GM18502 (cell line): ENCODE measurements around the gene GBP7.
"Not testable (repeated sequence)": the region's sequence is repeated elsewhere in the genome, so short reads cannot be mapped to it uniquely, and the experiment has no call there.

ENCODE experiments used
- ATAC-seq: cut with Tn5 transposase; IDR thresholded peaks from one replicate; pipeline ENCODE4 v1.9.1; 2021; ENCODE audit warnings: mild to moderate bottlenecking; ENCODE audit not compliant: unreplicated experiment, poor library complexity

Gene GBP7

DNA sequence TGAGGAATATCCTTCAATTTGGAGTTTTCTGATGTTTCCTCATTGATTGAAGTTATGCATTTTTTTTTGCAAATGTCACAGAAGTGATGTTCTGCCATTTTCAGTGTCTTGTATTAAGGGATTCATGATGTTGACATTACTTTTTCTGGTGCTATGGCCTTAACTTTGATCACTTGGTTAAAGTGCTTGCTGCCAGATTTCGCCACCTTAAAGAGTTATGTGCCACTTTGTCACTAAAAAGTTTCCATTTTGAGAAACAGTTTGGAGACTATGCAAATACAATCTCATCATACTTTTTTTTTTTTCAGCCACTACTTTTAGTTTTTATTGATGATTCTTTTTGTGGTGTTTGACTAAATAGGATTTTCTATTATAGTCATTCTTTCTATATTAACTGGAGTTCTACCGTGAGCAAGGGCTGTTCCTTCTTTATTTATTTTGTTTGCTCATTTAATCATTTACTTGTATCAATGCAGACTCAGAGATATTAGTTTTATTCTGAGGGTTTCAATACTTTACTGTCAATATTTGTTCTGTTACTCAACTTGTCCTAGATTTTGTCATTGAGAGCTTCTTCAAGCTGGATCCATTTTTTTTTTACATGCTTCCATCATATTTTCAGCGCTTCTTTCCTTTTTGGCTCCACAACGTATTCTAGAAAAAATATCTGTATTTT is 3.2 kb downstream of the GBP7 start:
- ATAC-seq = no peak

GRCh38 chr1:89171067-89171438 is 4.8 kb downstream of the GBP7 start:
- ATAC-seq = no peak

DNA sequence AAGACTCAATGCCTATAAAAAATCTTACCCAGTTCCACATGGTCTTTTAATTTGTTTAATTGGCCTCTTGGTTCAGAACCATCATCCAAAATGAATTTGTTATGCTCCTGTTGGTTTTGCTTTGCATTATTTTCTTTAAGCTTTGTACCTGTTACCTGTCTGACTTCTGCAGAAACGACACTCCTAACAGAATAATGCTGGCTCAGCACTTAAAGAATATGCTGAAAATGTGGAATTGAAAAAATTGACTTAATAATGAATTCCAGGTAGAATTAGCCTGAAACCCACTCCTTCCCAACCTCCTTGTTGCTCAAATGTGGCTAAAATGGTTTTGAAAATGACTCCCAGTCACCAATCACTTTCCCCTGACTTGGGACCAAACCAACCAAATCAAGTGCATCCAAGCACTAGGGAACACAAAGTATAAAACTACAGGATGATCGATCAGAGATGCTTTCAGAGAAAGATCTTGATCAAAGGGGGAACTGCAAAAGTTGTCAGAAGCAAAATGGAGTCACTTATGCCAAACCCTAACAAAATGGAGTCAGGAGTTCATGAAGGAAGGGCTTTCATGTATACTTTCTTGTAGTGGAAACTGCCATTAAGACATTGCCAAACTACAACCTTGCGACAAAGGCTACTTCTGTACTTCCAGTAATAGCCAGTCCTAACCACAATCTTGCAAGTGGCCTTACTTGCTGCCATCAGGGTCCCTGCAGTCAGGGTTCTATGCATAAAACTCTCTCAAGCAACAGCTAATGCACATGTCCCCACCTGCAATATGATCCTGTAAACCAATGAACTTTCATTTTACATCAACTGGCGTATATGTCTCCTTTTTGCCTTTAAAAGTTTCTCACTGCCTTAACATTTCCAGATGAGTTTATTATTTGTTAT is 5.4 kb downstream of the GBP7 start:
- no peak for ATAC-seq

DNA sequence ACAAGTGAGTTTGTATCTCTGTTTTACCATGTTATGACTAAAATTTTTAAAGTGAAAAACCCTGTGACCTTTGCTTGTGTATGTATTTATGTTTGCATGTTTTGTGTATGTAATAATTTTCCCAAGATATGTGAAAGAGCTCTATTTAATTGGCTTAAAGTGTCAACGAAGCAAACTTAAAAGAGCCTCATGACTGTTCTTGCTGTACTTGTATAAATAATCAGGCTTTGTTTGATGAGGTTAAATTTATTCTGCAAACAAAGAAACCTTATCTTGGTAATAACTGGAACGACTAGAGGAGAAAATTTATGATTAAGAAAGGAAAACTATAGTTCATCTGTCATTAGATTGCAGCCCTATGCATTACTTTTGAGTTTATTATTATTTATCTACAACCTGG is 6.6 kb downstream of the GBP7 start:
- no peak for ATAC-seq

DNA sequence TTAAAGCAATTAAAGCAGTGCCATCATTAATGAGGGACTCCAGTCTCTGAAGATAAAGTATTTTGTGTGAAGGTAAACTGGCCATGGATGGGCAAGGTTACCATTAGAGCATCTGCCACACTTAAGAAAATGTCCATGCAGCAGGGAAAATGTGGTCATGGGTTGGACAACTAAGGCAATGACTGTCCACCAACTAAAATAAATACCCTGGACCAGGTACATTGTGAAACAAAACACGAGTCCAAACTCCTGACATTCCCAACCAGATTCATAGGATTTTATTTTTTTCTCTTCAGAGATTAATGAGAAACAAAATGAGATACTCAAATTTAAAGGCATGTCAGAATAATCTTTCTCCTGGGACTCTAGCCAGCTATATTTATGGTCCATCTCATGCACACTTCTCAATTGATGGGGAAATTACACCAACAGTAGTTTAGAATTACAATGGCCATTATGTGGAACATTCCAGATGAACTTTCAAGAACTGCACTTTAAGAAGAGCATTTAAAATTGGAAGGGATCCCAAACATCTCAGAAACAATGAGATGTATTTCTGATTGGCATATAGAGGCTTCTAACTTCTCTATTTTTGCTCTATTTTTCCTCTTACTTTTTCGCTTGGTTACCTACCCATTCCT is 8.1 kb downstream of the GBP7 start:
- no peak for ATAC-seq

DNA sequence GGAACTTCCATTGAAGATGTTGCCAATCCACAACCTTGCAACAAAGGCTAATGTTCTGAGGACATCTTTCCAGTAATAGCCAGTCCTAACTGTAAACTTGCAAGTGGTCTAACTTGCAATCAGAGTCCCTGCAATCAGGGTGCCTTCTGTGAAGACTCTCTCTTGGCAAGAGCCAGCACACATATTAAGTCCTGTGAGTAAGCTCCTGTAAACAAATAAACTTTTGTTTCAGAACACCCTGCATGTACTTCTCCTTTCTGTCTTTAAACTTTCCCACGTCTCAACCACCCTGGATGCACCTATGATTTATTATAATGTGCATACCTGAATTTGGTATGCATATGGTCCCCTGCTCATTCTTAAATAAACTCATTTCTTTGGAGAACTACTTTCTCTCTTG is 9.1 kb downstream of the GBP7 start:
- ATAC-seq = no peak

DNA sequence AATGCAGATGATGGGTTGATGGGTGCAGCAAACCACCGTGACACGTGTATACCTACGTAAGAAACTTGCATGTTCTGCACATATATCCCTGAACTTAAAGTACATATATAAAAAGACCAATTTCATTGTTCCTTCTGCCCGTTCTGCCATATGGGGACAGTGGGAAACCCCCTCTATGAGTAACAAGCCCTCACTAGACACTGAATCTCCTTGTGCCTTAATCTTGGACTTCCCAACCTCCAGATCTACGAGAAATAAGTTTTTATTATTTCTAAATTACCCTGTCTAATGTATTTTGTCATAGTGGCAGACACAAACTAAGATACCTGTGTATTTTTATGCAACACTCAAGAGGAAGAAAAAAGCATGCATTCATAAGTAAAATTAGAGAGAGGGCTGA is 10.0 kb downstream of the GBP7 start:
- no peak for ATAC-seq

DNA sequence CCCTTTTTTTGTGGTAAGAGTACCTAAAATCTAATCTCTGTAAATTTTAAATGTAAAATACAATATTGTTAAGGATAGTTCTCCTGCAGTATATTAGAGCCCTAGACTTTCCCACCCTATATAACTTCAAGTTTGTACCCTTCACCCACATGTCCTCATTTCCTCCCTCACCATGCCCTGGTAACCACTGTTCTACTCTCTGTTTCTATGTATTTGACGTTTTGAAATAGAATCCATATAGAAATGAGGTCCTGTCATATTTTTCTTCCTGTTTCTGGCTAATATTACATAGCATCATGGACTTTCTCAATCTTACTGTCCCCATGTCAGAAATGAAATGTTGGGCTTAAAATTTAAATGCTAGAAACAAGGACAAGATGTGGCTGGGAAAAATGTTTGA is 24.8 kb downstream of the GBP7 start:
- ATAC-seq = no peak

GRCh38 chr1:89149976-89150375 is 25.8 kb downstream of the GBP7 start:
- no peak for ATAC-seq

- ATAC-seq = no peak
Measured at GRCh38 chr1:89149229-89149628, 26.6 kb downstream of the GBP7 start.

GRCh38 chr1:89147678-89148658 is 27.8 kb downstream of the GBP7 start:
- no peak for ATAC-seq

GRCh38 chr1:89146721-89147120 is 29.1 kb downstream of the GBP7 start:
- no peak for ATAC-seq

DNA sequence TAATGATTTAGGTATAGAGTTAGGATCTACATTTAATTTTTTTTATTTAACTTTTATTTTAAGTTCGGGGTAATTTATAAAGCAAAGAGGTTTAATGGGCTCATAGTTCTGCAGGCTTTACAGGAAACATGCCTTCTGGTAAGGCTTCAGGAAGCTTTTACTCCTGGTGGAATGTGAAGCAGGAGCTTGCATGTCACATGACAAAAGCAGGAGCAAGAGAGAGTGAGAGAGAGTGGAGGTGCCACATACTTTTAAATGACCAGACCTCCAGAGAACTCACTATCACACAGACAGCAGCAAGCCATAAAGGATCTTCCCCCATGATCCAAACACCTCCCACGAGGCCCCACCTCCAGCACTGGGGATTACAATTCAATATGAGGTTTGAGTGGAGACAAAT is 32.3 kb downstream of the GBP7 start:
- ATAC-seq = no peak

DNA sequence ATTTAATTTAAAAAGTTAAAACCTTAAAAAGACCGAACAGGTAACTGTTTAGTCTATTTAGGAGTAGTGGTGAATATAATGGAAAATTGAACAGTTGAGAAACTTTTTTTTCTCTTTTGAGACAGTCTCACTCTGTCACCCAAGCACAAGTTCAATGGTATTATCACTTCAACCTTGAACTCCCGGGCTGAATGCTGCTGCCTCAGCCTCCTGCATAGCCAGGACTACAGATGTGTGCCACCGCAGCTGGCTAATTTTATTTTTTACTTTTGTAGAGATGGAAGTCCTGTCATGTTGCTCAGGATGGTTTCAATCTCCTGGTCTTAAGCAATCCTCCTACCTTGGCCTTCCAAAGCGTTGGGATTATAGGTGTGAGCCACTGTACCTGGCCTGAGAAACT is 33.6 kb downstream of the GBP7 start:
- no peak for ATAC-seq

DNA sequence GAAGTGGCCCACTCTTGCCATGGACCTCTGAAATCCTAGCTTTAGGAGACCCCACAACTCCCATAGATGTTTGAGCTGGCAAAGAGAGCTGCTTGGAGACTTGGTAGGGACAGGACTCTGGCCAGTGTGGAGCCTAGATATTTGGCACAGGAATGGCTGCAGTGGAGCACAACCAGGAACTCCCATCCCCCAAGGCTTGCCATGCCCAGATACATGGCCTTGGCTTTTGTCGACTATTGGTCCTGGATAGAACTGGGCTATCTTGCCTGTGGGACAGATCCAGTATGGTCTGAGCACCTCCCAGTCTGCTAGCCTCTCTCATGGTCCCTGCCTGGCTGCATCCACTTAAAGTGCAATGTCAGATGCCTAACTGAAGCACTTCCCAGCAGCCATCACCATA is 42.1 kb downstream of the GBP7 start:
- no peak for ATAC-seq

GRCh38 chr1:89130716-89131115 is 45.1 kb downstream of the GBP7 start:
- ATAC-seq = no peak

DNA sequence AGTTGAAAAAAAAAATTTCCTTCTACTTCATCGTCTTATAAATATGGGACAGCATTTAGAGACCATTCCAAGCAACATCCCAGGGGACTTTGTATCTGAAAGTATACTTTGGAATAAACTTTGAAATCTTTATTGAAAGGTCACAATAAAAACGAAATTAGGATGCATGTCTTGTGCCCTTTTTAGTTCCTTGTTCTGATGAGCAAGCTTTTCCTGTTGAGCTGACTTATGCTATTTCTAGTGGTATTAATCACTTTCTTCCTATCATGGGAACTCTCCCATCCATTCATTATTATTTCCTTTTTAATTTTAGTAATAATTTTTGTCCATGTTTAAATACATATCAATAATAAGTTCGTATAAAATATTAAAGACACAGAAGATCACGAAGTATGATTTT is 45.9 kb downstream of the GBP7 start:
- no peak for ATAC-seq

GRCh38 chr1:89128003-89128458 is 47.8 kb downstream of the GBP7 start:
- ATAC-seq = not testable (repeated sequence)

GRCh38 chr1:89126602-89127565 is 48.9 kb downstream of the GBP7 start:
- ATAC-seq = peak; percentile 17
